ENCODE data around the gene USP15.

USP15 gene

GRCh38 chr12:62259993-62260732 is at the start of gene USP15:
USP15 (plus strand) TSS chr12:62260404; CDS start chr12:62260415, 11 bp downstream.
- DNase-seq = peak; percentile 66

GRCh38 chr12:62210422-62210821 is 49.8 kb upstream of the USP15 start:
- no peak for DNase-seq

GRCh38 chr12:62211510-62211909 is 48.7 kb upstream of the USP15 start:
- no peak for DNase-seq

DNA sequence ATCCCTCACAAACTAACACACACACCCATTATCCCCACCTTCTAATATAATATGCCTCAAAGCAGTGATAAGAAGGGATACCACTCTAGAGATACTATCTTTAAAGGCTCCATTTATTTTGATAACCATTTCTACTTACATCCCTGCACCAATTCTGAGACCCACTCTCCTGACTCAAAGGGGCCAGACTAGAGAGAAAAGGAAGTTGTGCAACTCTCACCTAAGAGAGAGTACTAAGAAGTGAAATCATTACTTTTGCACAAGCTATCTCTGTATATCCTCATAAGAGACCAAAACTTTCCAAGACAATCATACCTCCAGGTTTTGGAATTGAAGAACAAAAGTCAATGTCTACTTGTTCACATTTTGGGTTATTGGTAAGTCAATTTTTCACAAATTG is 45.4 kb upstream of the USP15 start:
- no peak for DNase-seq

DNA sequence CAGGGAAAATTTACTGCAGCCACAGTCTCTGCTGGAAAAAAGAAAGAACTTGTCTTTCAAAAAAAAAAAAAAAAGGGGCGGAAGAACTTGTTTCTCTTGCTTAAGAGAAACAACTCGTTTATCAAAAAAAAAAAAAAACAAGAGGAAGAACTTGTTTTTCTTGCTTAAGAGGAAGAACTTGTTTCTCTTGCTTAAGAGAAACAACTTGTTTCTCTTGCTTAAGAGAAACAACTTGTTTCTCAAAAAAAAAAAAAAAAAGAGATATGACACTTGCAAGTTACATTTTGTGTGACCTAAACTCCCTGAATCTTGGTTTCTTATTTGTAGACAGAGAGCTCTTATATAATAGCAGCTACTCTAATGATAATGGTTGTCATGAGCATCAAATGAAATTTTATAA is 44.7 kb upstream of the USP15 start:
- no peak for DNase-seq

DNA sequence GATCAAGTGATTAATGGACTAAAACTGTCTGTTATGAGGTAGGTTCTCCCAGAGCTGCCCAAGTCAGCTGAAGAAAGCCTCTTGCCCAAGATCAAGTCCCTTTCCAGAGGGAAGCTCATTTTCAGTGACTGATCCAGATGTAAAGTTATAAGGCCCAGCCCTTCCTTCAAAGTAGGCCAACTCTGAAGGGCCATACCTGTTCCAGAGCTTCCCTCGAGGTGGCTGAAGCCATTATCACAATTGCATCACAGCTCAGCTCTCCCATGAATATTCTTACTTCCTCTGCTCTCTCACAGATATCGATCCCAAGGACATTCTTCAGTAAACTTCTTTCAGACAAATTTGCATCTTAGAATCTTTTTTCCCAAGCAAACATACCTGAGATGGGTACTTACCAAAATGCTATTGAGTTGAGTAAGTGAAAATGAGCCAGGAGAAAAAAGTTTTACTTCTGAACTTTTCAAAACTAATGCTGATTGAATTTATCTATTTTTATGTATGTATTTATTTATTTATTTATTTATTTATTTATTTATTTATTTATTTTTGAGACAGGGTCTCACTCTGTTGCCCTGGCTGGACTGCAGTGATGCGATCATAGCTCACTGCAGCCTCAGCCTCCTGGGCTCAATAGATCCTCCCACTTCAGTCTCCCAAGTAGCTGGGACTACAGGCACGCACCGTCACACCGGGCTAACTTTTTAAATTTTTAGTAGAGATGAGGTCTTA is 42.6 kb upstream of the USP15 start:
- no peak for DNase-seq

DNA sequence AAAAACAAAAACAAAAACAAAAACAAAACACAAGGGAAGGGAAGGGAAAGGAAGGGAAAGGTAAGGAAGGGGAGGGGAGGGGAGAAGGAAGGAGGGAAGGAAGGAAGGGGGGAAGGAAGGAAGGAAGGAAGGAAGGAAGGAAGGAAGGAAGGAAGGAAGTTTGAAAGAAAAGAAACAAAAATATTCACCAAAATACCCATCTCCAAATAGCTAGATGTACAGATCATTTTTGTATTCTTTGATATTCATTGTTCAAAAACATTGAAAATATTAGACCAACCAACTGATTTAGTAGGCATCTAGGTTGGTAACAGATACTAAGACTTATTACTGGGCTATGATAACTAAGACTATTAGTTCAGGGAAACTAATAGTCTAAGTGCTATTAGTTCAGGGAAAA is 39.1 kb upstream of the USP15 start:
- no peak for DNase-seq

DNA sequence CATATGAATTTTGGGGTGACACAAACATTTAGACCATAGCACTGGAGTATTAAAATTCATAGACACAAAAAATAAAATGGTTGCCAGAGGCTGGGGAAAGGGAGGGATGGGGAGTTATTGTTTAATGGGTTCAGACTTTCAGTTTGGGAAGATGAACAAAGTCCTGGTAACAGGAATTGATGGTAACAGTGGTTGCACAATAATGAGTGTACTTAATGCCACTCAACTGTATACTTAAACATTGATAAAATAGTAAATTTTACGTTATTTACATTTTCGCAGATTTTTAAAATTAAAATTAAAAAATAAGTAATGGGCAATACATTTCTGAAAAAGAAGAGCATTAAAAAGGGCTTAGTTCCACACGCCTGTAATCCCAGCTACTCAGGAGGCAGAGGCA is 35.6 kb upstream of the USP15 start:
- no peak for DNase-seq

GRCh38 chr12:62227091-62227490 is 33.1 kb upstream of the USP15 start:
- no peak for DNase-seq

- no peak for DNase-seq
Measured at GRCh38 chr12:62230652-62231051, 29.6 kb upstream of the USP15 start.

DNA sequence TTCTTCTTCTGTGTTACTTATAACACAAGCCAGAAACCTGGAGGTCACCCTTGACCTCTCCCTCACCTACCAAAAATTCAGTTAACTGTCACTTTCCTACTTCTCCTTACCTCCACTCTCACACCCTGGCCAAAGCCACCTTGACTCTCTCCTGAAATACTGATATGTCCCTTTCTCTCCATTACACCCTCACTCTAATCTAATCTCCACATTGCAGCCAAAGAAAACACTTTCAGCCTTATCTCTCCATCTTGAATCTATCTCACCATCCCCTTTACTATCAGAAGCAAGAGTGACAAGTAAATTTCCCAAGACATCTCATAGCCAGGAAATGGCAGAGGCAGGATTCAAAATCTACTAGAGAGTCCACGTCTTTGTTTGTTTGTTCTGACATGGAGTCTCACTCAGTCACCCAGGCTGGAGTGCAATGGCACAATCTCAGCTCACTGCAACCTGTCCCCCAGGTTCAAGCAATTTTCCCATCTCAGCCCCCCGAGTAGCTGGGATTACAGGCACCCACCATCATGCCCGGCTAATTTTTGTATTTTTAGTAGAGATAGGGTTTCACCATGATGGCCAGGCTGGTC is 28.0 kb upstream of the USP15 start:
- DNase-seq = no peak

DNA sequence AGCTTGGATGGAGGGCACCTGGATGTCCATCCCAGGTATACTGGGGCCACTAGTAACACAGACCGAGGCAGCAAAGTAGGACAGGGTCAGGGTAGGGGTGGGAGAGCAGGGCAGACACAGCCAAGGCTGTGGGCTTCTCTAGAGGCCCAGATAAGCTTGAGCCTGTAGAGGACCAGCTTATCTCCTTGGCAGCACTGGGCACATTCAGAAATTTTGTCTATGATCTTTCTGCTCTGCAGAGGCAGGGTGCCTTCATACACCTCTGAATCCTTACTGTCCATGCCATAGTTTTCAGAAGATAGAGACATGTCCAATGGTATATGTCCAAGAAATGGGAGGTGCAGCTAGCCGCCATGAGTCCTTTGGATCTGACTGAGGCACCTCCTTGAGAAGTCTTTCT is 26.4 kb upstream of the USP15 start:
- no peak for DNase-seq

GRCh38 chr12:62239571-62239970 is 20.6 kb upstream of the USP15 start:
- no peak for DNase-seq

- DNase-seq = no peak
Measured at GRCh38 chr12:62247281-62248045, 12.7 kb upstream of the USP15 start.

GRCh38 chr12:62248873-62249272 is 11.3 kb upstream of the USP15 start:
- DNase-seq = no peak

GRCh38 chr12:62249419-62249818 is 10.8 kb upstream of the USP15 start:
- DNase-seq = no peak

DNA sequence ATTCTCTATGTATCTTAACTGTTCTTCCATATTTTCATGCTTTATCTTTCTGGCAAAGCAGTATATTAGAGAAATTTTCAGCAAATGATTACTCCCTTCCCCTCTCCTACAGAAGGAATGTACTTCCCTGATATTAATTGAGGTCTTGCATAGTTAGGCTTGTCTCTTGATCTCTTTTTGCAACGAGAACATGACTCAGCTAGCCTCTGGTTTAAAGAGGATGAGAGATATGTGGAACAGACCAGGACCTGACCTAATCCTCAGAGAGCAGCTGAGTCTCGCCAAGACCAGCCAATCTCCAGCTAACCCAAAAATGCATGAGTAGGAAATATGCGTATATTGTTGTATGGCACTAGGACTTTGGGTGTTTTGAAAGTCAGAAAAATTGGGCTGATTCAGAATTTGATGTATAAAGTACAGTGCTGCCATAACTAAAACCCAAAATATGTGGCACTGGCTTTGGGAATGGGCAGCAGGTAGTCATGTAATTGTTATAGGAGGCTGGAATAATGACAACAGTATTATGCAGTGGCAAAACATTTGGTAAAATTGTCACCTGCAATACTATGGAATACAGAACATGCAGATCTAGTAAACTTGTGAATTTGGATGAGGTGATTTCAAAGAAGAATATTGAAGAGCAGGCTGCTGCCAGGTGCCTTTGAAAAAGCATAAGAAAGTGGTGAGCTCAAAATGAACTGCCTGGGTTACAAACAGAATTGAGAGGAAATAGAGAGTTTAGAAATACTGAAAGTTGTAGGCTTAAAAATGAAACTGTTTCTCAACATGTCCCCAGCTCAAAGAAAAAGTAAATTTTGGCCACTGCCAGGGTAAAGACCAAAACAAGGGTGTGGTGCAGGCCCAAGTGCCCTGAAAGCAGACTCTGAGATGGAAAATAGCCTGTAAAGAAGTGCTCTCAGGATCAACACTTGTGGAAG is 9.3 kb upstream of the USP15 start:
- no peak for DNase-seq

DNA sequence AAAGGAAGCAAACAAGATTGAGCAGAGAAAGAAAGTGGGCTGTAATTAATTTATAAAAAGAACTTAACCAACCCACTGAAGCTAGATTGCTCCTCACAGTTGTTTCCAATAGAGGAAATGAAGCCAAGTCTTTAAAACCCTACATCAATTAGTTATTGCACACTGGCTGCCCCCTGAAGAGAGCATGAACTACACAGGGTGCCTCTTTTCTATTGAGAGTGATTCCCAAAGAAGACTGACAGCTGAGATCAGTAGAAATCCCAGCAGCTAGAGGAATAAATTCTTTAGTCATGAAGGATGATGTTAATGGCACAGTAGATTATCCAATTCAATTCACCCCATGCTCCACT is 8.6 kb upstream of the USP15 start:
- no peak for DNase-seq

DNA sequence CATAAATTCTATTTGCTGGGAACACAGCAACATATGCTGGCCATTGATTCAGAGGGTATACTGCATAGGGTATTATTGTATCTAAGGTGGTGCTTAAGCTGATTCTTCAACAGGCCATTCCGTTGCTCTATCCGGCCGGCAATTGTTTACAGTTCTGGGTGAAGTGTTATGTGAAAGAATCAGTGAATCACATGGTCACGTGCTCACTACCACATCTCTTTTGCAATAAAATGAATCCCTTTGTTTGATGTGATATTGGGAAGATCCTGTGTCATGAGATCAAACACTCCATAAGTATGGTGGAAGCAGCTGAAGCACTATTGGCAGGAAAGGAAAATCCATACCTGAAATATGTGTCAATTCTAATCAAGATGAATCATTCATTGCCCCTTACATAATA is 7.6 kb upstream of the USP15 start:
- no peak for DNase-seq

GRCh38 chr12:62254967-62255366 is 5.2 kb upstream of the USP15 start:
- no peak for DNase-seq

DNA sequence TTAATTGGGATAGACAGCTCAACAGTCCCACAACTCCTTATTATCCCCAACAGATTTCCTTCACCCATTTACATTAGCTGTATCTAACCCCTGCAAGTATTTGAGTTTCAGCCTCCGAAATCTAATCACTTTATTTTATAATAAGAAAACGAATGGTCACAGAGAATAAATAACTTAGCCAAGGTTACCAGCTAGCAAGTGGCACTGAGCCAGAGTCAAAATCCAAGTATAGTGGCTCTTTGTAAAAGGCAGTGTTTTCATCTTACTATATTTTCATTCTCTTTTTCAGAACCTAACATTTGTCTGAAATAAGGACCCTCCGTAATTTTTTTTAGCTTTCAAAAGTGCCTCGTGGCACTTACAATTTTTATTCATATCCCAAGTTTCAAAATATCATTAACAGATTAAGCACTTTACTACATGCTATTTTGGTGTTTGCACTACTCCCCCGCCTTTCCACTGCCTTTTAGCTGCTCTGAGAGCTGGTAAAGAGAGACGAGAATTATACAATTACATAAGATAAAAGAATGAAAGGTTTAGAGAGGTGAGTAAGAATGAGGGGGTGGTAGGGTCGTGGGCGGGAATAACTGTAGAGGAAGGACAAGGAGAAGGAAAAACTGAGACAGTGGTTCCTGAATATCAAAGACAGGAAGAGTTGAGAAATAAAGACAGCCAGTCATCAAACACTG is 3.7 kb upstream of the USP15 start:
- DNase-seq = no peak

- DNase-seq = no peak
Measured at GRCh38 chr12:62258231-62258630, 2.0 kb upstream of the USP15 start.

All from cortex of kidney (tissue), 1 donor.